ENCODE measurements around the gene EBNA1BP2.

EBNA1BP2 gene

DNA sequence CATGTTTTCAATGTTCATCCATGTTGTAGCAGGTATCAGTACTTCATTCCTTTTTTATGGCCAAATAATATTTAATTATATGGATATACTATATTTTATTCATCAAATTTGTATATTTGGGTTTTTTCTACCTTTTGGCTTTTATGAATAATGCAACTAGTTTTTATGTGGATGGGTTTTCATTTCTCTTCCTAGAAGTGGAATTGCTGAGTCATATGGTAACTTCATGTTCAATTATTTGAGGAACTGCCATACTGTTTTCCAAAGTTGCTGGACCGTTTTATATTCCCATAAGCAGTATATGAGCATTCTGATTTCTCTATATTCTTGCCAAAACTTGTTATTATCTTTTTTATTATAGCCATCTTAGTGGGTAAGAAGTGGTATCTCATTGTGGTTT lies 16.0 kb upstream of the EBNA1BP2 start:
- no peaks in the 10 kb centered on the region for H3K9me3 ChIP-seq (replicated peaks; ENCODE audit: insufficient read depth, low read length)
- H3K4me3 ChIP-seq (ENCODE audit: low read length) = no peak overlapping the region
- no peaks in the 10 kb centered on the region for H3K79me2 ChIP-seq (ENCODE audit: low read length)
- no peaks in the 10 kb centered on the region for H3K27me3 ChIP-seq (replicated peaks; ENCODE audit: insufficient read depth, low read length)
- no peak for DNase-seq
- TF ChIP-seq CTCF (IDR thresholded peaks at IDR 0.05; ENCODE audit: low read length) (no peak), EZH2 (optimal IDR thresholded peaks at IDR 0.05; ENCODE audit: low read depth, low read length) (no peak), EZH2phosphoT487 (IDR thresholded peaks at IDR 0.05; ENCODE audit: low read length) (no peak)
- no peak overlapping the region for H2AFZ ChIP-seq (ENCODE audit: low read length)
- H3K27ac ChIP-seq (ENCODE audit: low read length) = no peak overlapping the region
- no peaks in the 10 kb centered on the region for H4K20me1 ChIP-seq (ENCODE audit: insufficient read depth, low read length)
- H3K4me1 ChIP-seq (ENCODE audit: low read length) = no peaks in the 10 kb centered on the region
- no peaks in the 10 kb centered on the region for H3F3A ChIP-seq (ENCODE audit: insufficient read depth, low read length)
- no peak overlapping the region for H3K9ac ChIP-seq (ENCODE audit: low read length)
- H3K9me2 ChIP-seq (replicated peaks; ENCODE audit: insufficient read depth, low read length) = no peaks in the 10 kb centered on the region
- H3K36me3 ChIP-seq (replicated peaks; ENCODE audit: insufficient read depth, low read length) = no peaks in the 10 kb centered on the region
- no peak overlapping the region for H3K4me2 ChIP-seq (ENCODE audit: low read depth, low read length)

DNA sequence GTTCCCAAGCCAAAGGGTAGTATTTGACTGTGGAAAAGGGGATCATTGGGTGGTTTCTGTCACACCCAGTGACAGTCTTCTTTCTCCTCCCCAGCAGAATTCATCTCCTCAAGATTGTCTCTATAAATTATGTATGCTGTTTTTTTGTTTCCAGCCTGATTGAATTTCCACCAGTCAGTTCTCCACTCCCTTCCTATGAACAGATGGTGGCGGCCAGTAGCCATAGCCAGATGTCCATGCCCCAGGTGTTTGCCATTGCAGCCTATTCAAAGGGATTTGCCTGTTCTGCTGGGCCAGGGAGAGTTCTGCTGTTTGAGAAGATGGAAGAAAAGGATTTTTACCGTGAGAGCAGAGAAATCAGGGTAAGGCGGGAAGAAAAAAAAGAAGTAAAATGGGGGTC lies 12.9 kb upstream of the EBNA1BP2 start:
- no peak for TF ChIP-seq CTCF (IDR thresholded peaks at IDR 0.05; ENCODE audit: low read length)
- TF ChIP-seq EZH2 (optimal IDR thresholded peaks at IDR 0.05; ENCODE audit: low read depth, low read length) = no peak
- no peak overlapping the region for H3K9ac ChIP-seq (ENCODE audit: low read length)
- no peak for DNase-seq
- no peaks in the 10 kb centered on the region for H3K36me3 ChIP-seq (replicated peaks; ENCODE audit: insufficient read depth, low read length)
- H3K79me2 ChIP-seq (ENCODE audit: low read length) = no peaks in the 10 kb centered on the region
- no peak overlapping the region for H3K4me2 ChIP-seq (ENCODE audit: low read depth, low read length)
- H4K20me1 ChIP-seq (ENCODE audit: insufficient read depth, low read length) = no peaks in the 10 kb centered on the region
- no peaks in the 10 kb centered on the region for H3K4me1 ChIP-seq (ENCODE audit: low read length)
- H2AFZ ChIP-seq (ENCODE audit: low read length) = no peak overlapping the region
- H3K4me3 ChIP-seq (ENCODE audit: low read length) = no peak overlapping the region
- no peak overlapping the region for H3K27ac ChIP-seq (ENCODE audit: low read length)
- H3K27me3 ChIP-seq (replicated peaks; ENCODE audit: insufficient read depth, low read length) = no peaks in the 10 kb centered on the region
- H3F3A ChIP-seq (ENCODE audit: insufficient read depth, low read length) = no peaks in the 10 kb centered on the region
- no peaks in the 10 kb centered on the region for H3K9me3 ChIP-seq (replicated peaks; ENCODE audit: insufficient read depth, low read length)
- no peaks in the 10 kb centered on the region for H3K9me2 ChIP-seq (replicated peaks; ENCODE audit: insufficient read depth, low read length)

DNA sequence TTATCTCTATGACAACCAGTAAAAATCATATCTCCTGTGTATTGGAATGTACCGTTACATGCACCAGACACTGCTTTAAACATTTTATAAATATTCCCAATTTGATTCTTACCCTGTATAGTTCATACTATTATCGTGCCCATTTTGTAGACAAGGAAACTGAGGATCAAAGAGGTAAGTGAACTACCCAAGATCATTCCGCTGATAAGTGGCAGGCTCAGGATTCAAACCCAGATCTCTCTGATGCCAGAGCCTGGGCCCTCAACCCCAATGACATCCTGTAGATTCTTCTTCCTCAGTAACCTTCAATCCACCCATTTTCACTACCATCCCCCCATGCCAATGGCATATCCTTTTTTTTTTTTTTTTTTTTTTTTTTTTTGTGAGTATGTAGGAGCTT lies 12.3 kb upstream of the EBNA1BP2 start:
- no peaks in the 10 kb centered on the region for H3K36me3 ChIP-seq (replicated peaks; ENCODE audit: insufficient read depth, low read length)
- H3K9me3 ChIP-seq (replicated peaks; ENCODE audit: insufficient read depth, low read length) = no peaks in the 10 kb centered on the region
- H3K4me3 ChIP-seq (ENCODE audit: low read length) = no peak overlapping the region
- H3K4me1 ChIP-seq (ENCODE audit: low read length) = no peaks in the 10 kb centered on the region
- TF ChIP-seq EZH2 (optimal IDR thresholded peaks at IDR 0.05; ENCODE audit: low read depth, low read length) (no peak), CTCF (IDR thresholded peaks at IDR 0.05; ENCODE audit: low read length) (no peak), EZH2phosphoT487 (IDR thresholded peaks at IDR 0.05; ENCODE audit: low read length) (no peak)
- no peak overlapping the region for H3K4me2 ChIP-seq (ENCODE audit: low read depth, low read length)
- no peaks in the 10 kb centered on the region for H4K20me1 ChIP-seq (ENCODE audit: insufficient read depth, low read length)
- no peak overlapping the region for H2AFZ ChIP-seq (ENCODE audit: low read length)
- no peaks in the 10 kb centered on the region for H3F3A ChIP-seq (ENCODE audit: insufficient read depth, low read length)
- H3K27me3 ChIP-seq (replicated peaks; ENCODE audit: insufficient read depth, low read length) = no peaks in the 10 kb centered on the region
- no peak overlapping the region for H3K27ac ChIP-seq (ENCODE audit: low read length)
- no peaks in the 10 kb centered on the region for H3K9me2 ChIP-seq (replicated peaks; ENCODE audit: insufficient read depth, low read length)
- no peak overlapping the region for H3K9ac ChIP-seq (ENCODE audit: low read length)
- no peaks in the 10 kb centered on the region for H3K79me2 ChIP-seq (ENCODE audit: low read length)
- no peak for DNase-seq
